HEK293 (cell line): Measurements from ENCODE around the gene ZSCAN12.
A peak's percentile ranks its signal among the peaks of the same experiment; 100 is the strongest.

ENCODE experiments used
- CTCF ChIA-PET: fragments of 350-600 bp; formaldehyde crosslinking; extraction: SDS; loops from one replicate; lab custom pipeline; 2021; ENCODE audit warnings: antibody characterized with exemption; lab: Yijun Ruan, JAX
- POLR2A ChIA-PET: fragments of 300-600 bp; formaldehyde crosslinking; extraction: SDS; loops from one replicate; lab custom pipeline; 2020; ENCODE audit warnings: antibody characterized with exemption, inconsistent platforms; lab: Yijun Ruan, JAX
- H3K27ac ChIP-seq: fragments of 200-500 bp; sonication (Bioruptor generic); 2 replicates; pipeline ENCODE4 v1.5.1; 2014; ENCODE audit warnings: low read depth, low read length, control low read depth, inconsistent platforms; ENCODE audit errors: extremely low read depth
- H3K36me3 ChIP-seq, 2 experiments: fragments of 200-500 bp in 1 of 2; sonication (Bioruptor generic) in 1 of 2; 1 replicate in 1 of 2; 2 replicates in 1 of 2; pipeline ENCODE4 v1.5.1; 2014 to 2017; ENCODE audit warnings: inconsistent platforms in 2 of 2, low read length in 2 of 2; ENCODE audit not compliant: control insufficient read depth in 2 of 2, insufficient read depth in 1 of 2
- H3K4me1 ChIP-seq: fragments of 200-500 bp; sonication (Bioruptor generic); 2 replicates; pipeline ENCODE4 v1.5.1; 2014; ENCODE audit warnings: mild to moderate bottlenecking, low read length, inconsistent platforms; ENCODE audit not compliant: control insufficient read depth, insufficient read depth
- H3K4me3 ChIP-seq: 2 replicates; pipeline ENCODE4 v1.5.1; 2011; ENCODE audit warnings: low read depth, mild to moderate bottlenecking, control low read depth, low read length, moderate library complexity
- H3K9me3 ChIP-seq: fragments of 200-500 bp; sonication (Bioruptor generic); 2 replicates; pipeline ENCODE4 v1.5.1; 2014; ENCODE audit warnings: low read depth, low read length, inconsistent platforms; ENCODE audit not compliant: control insufficient read depth, insufficient read depth
- KLF17 ChIP-seq: fragments of 450-650 bp; formaldehyde crosslinking; IDR thresholded peaks from 2 replicates; pipeline ENCODE4 v1.5.1; 2016; ENCODE audit warnings: missing biosample characterization, missing genetic modification characterization
- MZF1 ChIP-seq: fragments of 450-650 bp; formaldehyde crosslinking; IDR thresholded peaks from 2 replicates; pipeline ENCODE4 v1.5.1; 2017; ENCODE audit warnings: missing biosample characterization, missing genetic modification characterization, borderline replicate concordance
- PBX3 ChIP-seq: sonication (generic); formaldehyde crosslinking; IDR thresholded peaks from 2 replicates; pipeline ENCODE4 v1.8.1; 2022; ENCODE audit warnings: mild to moderate bottlenecking, moderate library complexity, missing genetic modification reagents
- ZFP3 ChIP-seq: fragments of 450-650 bp; formaldehyde crosslinking; IDR thresholded peaks from 2 replicates; pipeline ENCODE4 v1.5.1; 2016; ENCODE audit warnings: low read depth, missing biosample characterization, missing genetic modification characterization
- ZNF16 ChIP-seq: fragments of 450-650 bp; formaldehyde crosslinking; IDR thresholded peaks from 2 replicates; pipeline ENCODE4 v1.5.1; 2016; ENCODE audit warnings: low read depth, missing biosample characterization, missing genetic modification characterization
- ZNF18 ChIP-seq: fragments of 450-650 bp; formaldehyde crosslinking; IDR thresholded peaks from 2 replicates; pipeline ENCODE4 v1.5.1; 2016; ENCODE audit warnings: missing biosample characterization, missing genetic modification characterization
- ZNF274 ChIP-seq, 2 experiments: fragments of 200-500 bp in 1 of 2; fragments of 450-650 bp in 1 of 2; sonication (Bioruptor generic) in 1 of 2; formaldehyde crosslinking in 1 of 2; IDR thresholded peaks; 2 replicates each; pipeline versions ENCODE4 v1.5.1 to v1.6.1; 2014 to 2016; ENCODE audit warnings: borderline replicate concordance in 1 of 2, inconsistent platforms in 1 of 2, low read length in 1 of 2, missing biosample characterization in 1 of 2, missing genetic modification characterization in 1 of 2
- ZNF280D ChIP-seq: fragments of 450-650 bp; formaldehyde crosslinking; IDR thresholded peaks from 2 replicates; pipeline ENCODE4 v1.5.1; 2016; ENCODE audit warnings: missing biosample characterization, missing genetic modification characterization
- ZNF48 ChIP-seq: fragments of 450-650 bp; formaldehyde crosslinking; IDR thresholded peaks from 2 replicates; pipeline ENCODE4 v1.5.1; 2016; ENCODE audit warnings: missing biosample characterization, missing genetic modification characterization
- ZNF621 ChIP-seq: fragments of 450-650 bp; formaldehyde crosslinking; IDR thresholded peaks from 2 replicates; pipeline ENCODE4 v1.5.1; 2017; ENCODE audit warnings: missing biosample characterization, missing genetic modification characterization
- ZNF792 ChIP-seq: fragments of 450-650 bp; formaldehyde crosslinking; IDR thresholded peaks from 2 replicates; pipeline ENCODE4 v1.5.1; 2016; ENCODE audit warnings: missing biosample characterization, missing genetic modification characterization
- ZSCAN5A ChIP-seq: fragments of 450-650 bp; formaldehyde crosslinking; IDR thresholded peaks from 2 replicates; pipeline ENCODE4 v1.5.1; 2016; ENCODE audit warnings: missing biosample characterization, missing genetic modification characterization
- TF ChIP-seq, protein P1 (sequence below): fragments of 450-650 bp; formaldehyde crosslinking; IDR thresholded peaks from 2 replicates; pipeline ENCODE4 v1.5.1; 2016; ENCODE audit warnings: missing biosample characterization, missing genetic modification characterization, borderline replicate concordance
- TF ChIP-seq, protein P2 (sequence below): fragments of 450-650 bp; IDR thresholded peaks from 2 replicates; pipeline ENCODE4 v1.5.1; 2018; ENCODE audit warnings: missing biosample characterization, missing genetic modification characterization

ZSCAN12 gene

GRCh38 chr6:28351087-28351486 is 48.5 kb downstream of the ZSCAN12 start:
- POLR2A ChIA-PET: interaction anchor here (0.9 to 2.2 kb wide), 3 partner anchors 15 to 99 kb away, joined by 4 to 34 read pairs (median 12); partner anchors contain the start of genes PGBD1, ZKSCAN4 and ZSCAN31
- H3K4me3 ChIP-seq: no peak overlapping the region
- H3K36me3 ChIP-seq: peaks cover 0 to 8% of the 10 kb centered on the region in 2 experiments; a peak in 1 of 3 replicates
- H3K4me1 ChIP-seq: peaks cover 4% of the 10 kb centered on the region; the same call in 1 of the 2 replicates
- H3K27ac ChIP-seq: no peak overlapping the region
- CTCF ChIA-PET: interaction anchor here (0.6 kb wide), 1 partner anchor 543 kb away, joined by 3 read pairs; a partner anchor contains a TSS
- H3K9me3 ChIP-seq: no peaks in the 10 kb centered on the region
- TF ChIP-seq ZNF792 (tag by site-specific recombination) (no peak), ZNF621 (tag by site-specific recombination) (no peak), ZNF18 (tag by site-specific recombination) (no peak), ZNF274 (IDR thresholded peaks at IDR 0.05; ENCODE audit: low read length) (no peak), ZNF274 (tag by site-specific recombination; IDR thresholded peaks at IDR 0.05; ENCODE audit: borderline replicate concordance) (no peak), ZNF16 (tag by site-specific recombination) (no peak), ZFP3 (tag by site-specific recombination) (no peak), ZNF48 (no peak)
- TF ChIP-seq, protein P1, sequence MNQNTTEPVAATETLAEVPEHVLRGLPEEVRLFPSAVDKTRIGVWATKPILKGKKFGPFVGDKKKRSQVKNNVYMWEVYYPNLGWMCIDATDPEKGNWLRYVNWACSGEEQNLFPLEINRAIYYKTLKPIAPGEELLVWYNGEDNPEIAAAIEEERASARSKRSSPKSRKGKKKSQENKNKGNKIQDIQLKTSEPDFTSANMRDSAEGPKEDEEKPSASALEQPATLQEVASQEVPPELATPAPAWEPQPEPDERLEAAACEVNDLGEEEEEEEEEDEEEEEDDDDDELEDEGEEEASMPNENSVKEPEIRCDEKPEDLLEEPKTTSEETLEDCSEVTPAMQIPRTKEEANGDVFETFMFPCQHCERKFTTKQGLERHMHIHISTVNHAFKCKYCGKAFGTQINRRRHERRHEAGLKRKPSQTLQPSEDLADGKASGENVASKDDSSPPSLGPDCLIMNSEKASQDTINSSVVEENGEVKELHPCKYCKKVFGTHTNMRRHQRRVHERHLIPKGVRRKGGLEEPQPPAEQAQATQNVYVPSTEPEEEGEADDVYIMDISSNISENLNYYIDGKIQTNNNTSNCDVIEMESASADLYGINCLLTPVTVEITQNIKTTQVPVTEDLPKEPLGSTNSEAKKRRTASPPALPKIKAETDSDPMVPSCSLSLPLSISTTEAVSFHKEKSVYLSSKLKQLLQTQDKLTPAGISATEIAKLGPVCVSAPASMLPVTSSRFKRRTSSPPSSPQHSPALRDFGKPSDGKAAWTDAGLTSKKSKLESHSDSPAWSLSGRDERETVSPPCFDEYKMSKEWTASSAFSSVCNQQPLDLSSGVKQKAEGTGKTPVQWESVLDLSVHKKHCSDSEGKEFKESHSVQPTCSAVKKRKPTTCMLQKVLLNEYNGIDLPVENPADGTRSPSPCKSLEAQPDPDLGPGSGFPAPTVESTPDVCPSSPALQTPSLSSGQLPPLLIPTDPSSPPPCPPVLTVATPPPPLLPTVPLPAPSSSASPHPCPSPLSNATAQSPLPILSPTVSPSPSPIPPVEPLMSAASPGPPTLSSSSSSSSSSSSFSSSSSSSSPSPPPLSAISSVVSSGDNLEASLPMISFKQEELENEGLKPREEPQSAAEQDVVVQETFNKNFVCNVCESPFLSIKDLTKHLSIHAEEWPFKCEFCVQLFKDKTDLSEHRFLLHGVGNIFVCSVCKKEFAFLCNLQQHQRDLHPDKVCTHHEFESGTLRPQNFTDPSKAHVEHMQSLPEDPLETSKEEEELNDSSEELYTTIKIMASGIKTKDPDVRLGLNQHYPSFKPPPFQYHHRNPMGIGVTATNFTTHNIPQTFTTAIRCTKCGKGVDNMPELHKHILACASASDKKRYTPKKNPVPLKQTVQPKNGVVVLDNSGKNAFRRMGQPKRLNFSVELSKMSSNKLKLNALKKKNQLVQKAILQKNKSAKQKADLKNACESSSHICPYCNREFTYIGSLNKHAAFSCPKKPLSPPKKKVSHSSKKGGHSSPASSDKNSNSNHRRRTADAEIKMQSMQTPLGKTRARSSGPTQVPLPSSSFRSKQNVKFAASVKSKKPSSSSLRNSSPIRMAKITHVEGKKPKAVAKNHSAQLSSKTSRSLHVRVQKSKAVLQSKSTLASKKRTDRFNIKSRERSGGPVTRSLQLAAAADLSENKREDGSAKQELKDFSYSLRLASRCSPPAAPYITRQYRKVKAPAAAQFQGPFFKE (tag by site-specific recombination): no peak

- H3K4me3 ChIP-seq: peak within 1 kb of the TSS; percentile 52
- ChIA-PET POLR2A (interaction anchor here (0.5 to 2.2 kb wide), 15 partner anchors 10 to 217 kb away, joined by 3 to 34 read pairs (median 3); partner anchors contain the start of genes PGBD1, ZKSCAN4, ZKSCAN8 and ZSCAN23), CTCF (interaction anchor here (0.7 kb wide), 2 partner anchors 9 to 102 kb away, joined by 4 read pairs; no protein-coding TSS in a partner anchor)
- H3K9me3 ChIP-seq: no peaks in the 10 kb centered on the region
- H3K36me3 ChIP-seq: peaks cover 0 to 8% of the 10 kb centered on the region in 2 experiments; a peak in 1 of 3 replicates
- peaks cover 4% of the 10 kb centered on the region; the same call in 1 of the 2 replicates for H3K4me1 ChIP-seq
- peak within 1 kb of the TSS; percentile 69 for H3K27ac ChIP-seq
- no peak for TF ChIP-seq PBX3 (CRISPR knock-in tag)
- no peak; the same call in 1 of the 2 replicates for TF ChIP-seq MZF1 (tag by site-specific recombination)
- no peak; the same call in 1 of the 2 replicates for TF ChIP-seq ZNF280D (tag by site-specific recombination)
- no peak for TF ChIP-seq ZSCAN5A
- TF ChIP-seq, protein P2, sequence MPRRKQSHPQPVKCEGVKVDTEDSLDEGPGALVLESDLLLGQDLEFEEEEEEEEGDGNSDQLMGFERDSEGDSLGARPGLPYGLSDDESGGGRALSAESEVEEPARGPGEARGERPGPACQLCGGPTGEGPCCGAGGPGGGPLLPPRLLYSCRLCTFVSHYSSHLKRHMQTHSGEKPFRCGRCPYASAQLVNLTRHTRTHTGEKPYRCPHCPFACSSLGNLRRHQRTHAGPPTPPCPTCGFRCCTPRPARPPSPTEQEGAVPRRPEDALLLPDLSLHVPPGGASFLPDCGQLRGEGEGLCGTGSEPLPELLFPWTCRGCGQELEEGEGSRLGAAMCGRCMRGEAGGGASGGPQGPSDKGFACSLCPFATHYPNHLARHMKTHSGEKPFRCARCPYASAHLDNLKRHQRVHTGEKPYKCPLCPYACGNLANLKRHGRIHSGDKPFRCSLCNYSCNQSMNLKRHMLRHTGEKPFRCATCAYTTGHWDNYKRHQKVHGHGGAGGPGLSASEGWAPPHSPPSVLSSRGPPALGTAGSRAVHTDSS (tag by site-specific recombination): 0 out of 2 replicates have a peak, but pooled peaks have one; percentile 7
- peak; percentile 88 for TF ChIP-seq KLF17 (tag by site-specific recombination)
Measured at GRCh38 chr6:28349892-28350737, 49.4 kb downstream of the ZSCAN12 start, which contains the start of gene ZKSCAN3. ZKSCAN3 (plus strand) TSS chr6:28349947; CDS start chr6:28359587, 9,640 bp downstream.
